Mucosa of rectum (tissue), 2 donors: Measurements from ENCODE around the gene IFITM5.
A peak's percentile ranks its signal among the peaks of the same experiment; 100 is the strongest.

Experiments
- H3K27ac ChIP-seq, 2 donors: one replicate each; pipeline ENCODE4 v1.7.0; 2013; ENCODE audit warnings: inconsistent platforms in 2 of 2, low read depth in 2 of 2, low read length in 2 of 2
- H3K27me3 ChIP-seq, 2 donors: one replicate each; pipeline ENCODE4 v1.7.0; 2013; ENCODE audit warnings: low read length in 2 of 2; ENCODE audit not compliant: control insufficient read depth in 2 of 2, insufficient read depth in 2 of 2
- H3K36me3 ChIP-seq, 2 donors: one replicate each; pipeline ENCODE4 v1.7.0; 2013; ENCODE audit warnings: low read length in 2 of 2; ENCODE audit not compliant: control insufficient read depth in 2 of 2, insufficient read depth in 2 of 2
- H3K4me1 ChIP-seq, 2 donors: one replicate each; pipeline ENCODE4 v1.7.0; 2013; ENCODE audit warnings: low read length in 2 of 2, mild to moderate bottlenecking in 1 of 2; ENCODE audit not compliant: control insufficient read depth in 2 of 2, insufficient read depth in 2 of 2
- H3K4me3 ChIP-seq, 2 donors: one replicate each; pipeline ENCODE4 v1.7.0; 2013; ENCODE audit warnings: low read length in 2 of 2
- H3K9ac ChIP-seq, 2 donors: one replicate each; pipeline ENCODE4 v1.7.0; 2013; ENCODE audit warnings: low read length in 2 of 2, low read depth in 1 of 2, mild to moderate bottlenecking in 1 of 2
- H3K9me3 ChIP-seq, 2 donors: one replicate each; pipeline ENCODE4 v1.7.0; 2013; ENCODE audit warnings: low read length in 2 of 2; ENCODE audit not compliant: control insufficient read depth in 2 of 2
- donor health status: healthy.
- donor health status: Normal muscosa, but diverticular disease.

The IFITM5 gene

DNA sequence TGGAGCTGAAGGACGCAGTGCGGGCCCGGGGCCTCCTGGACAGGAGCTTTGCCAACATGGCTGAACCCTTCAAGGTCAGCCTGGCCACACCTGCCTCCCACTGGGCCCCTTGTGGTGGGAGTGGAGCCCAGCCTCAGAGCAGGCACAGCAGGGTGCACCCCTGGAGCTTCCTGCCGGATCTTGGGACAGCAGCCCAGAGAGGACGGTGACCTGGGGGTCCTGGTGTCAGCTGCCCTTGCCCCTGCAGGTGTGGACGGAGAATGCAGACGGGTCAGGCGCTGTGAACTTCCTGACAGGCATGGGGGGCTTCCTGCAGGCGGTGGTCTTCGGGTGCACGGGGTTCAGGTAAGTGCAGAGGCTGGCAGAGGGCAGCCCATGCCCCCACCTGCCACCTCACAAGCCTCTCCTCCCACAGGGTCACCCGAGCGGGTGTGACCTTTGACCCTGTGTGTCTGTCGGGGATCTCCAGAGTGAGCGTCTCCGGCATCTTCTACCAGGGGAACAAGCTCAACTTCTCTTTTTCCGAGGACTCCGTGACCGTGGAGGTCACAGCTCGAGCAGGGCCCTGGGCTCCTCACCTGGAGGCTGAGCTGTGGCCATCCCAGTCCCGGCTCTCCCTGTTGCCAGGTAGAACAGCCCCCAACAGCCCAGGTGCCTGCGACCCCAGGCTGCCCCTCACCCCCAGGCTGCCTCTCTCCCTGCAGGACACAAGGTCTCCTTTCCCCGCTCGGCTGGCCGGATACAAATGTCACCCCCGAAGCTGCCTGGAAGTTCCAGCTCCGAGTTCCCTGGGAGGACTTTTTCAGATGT, 5.3 kb downstream of the IFITM5 start:
- Histone ChIP-seq H3K4me1 (peaks cover 6% of the 10 kb centered on the region in 2 donors), H3K9me3 (no peaks in the 10 kb centered on the region), H3K27me3 (peaks cover 5 to 6% of the 10 kb centered on the region in 2 donors), H3K36me3 (no peaks in the 10 kb centered on the region), H3K9ac (no peak overlapping the region), H3K4me3 (no peak overlapping the region), H3K27ac (no peak overlapping the region)

DNA sequence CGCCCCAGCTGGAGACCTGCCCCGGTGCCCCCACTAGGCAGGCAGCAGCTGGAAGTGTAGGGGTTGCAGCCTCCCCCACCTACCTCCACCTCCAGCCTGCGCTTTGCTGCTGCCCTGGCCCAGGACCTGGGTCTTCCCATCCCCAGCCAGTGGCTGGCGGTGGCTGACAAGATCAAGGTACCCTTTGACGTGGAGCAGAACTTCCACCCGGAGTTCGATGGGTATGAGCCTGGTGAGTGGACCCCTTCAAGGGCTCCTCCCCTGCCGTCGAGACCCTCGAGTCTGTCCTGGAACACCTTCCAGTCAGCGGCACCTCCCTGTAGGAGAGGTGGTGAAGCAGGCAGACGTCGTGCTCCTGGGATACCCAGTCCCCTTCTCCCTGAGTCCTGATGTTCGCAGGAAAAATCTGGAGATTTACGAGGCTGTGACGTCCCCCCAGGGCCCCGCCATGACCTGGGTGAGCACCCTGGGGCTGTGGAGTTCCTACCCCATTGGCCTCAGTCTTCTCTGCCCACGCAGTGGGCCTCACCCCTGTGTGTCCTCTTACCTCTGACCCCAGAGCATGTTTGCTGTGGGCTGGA, 6.0 kb downstream of the IFITM5 start:
- Histone ChIP-seq H3K27ac (no peak overlapping the region), H3K4me1 (peaks cover 7% of the 10 kb centered on the region in 2 donors)

DNA sequence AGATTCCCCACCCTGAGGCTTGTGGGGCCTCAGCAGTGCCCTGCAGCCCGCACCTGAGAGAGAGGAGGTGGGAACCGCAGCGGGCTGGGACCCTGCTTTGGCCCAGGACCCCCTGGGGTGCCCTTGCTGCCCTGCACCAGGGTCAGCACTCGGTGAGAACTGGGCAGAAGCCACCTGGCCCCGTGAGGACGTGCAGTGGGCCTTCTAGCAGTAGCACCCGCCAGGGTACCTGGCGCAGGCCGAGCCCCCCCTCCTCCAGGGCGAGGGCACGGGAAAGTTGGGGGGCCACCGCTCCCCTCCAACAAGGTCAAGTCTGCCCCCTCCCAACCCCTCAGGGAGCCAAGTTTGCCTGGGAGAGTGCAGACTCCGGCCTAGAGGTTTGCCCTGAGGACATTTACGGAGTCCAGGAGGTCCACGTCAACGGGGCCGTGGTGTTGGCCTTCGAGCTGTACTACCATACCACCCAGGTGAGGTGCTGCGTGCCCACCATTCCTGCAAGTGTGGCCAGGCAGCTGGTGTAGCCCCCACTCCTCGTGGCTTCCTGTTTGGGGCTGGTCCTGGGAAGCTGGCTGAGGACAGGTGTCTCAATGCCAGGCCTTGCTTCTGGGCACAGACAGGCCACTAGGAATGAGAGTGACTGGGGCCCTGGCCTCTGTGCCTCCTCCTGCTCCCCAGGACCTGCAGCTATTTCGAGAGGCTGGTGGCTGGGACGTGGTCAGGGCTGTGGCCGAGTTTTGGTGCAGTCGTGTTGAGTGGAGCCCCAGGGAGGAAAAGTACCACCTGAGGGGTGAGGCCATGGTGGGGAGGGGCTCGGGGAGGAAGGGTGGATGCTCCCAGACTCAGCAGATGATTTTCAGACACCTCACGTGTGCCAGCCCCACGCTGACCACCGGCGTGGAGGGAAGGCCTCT, 6.9 kb downstream of the IFITM5 start:
- no peak overlapping the region for H3K4me3 ChIP-seq
- H3K27me3 ChIP-seq, result peaks cover 2 to 10% of the 10 kb centered on the region in 2 donors
- no peaks in the 10 kb centered on the region for H3K9me3 ChIP-seq
- no peaks in the 10 kb centered on the region for H3K36me3 ChIP-seq
- H3K9ac ChIP-seq, result no peak overlapping the region
- no peak overlapping the region for H3K27ac ChIP-seq
- H3K4me1 ChIP-seq, result peaks cover 12 to 14% of the 10 kb centered on the region in 2 donors

More for the DNA sequence above, 6.0 kb downstream of the IFITM5 start:
- H3K9me3 ChIP-seq, result no peaks in the 10 kb centered on the region
- peaks cover 5 to 7% of the 10 kb centered on the region in 2 donors for H3K27me3 ChIP-seq
- H3K9ac ChIP-seq, result no peak overlapping the region
- H3K4me3 ChIP-seq, result no peak overlapping the region
- H3K36me3 ChIP-seq, result no peaks in the 10 kb centered on the region

DNA sequence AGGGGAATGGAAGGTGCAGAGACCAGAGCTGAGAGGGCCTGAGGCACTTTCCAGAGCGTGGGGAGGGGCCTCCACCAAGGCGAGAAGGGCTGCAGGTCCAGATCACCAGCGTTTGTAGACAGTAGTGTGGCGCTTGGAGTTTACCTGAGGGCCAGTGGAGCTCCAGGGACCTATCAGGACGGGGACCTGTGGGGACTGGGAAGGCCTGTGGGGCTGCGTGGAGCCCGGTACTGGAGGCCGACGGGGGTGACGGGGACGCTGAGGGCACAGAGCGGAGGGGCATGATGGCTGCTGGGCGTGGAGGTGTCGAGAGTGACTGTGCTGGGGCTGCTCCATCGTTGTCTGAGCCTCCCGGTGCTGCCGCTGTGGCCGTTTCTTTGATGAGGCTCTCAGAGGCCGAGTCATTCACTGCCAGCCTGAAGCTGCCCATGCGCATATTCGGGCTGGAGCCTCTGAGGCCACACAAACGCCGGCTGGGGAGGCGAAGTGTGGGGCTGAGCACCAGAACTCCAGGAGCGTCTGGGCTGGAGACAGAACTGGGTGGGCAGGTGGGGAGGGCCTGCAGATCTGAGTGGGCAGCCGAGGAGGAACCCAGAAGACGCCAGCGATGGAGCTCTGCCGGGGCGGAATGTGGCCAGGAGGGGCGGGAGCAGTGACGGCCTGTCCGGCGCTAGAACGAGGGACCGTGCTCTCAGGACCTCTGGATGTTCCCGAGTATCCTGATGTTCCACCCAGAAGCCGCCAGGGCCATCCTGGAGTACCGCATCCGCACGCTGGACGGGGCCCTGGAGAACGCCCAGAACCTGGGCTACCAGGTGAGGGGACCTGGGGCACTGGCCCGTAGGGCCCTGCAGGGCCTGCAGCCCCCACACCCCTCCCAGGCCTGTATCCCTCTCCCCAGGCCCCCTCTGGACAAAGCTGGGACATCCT, 7.8 kb downstream of the IFITM5 start:
- H3K27ac ChIP-seq, result no peak overlapping the region
- no peak overlapping the region for H3K9ac ChIP-seq
- peaks cover 12 to 17% of the 10 kb centered on the region in 2 donors for H3K4me1 ChIP-seq
- H3K9me3 ChIP-seq, result no peaks in the 10 kb centered on the region
- H3K36me3 ChIP-seq, result no peaks in the 10 kb centered on the region
- no peak overlapping the region for H3K4me3 ChIP-seq
- H3K27me3 ChIP-seq, result peaks cover 4 to 14% of the 10 kb centered on the region in 2 donors

DNA sequence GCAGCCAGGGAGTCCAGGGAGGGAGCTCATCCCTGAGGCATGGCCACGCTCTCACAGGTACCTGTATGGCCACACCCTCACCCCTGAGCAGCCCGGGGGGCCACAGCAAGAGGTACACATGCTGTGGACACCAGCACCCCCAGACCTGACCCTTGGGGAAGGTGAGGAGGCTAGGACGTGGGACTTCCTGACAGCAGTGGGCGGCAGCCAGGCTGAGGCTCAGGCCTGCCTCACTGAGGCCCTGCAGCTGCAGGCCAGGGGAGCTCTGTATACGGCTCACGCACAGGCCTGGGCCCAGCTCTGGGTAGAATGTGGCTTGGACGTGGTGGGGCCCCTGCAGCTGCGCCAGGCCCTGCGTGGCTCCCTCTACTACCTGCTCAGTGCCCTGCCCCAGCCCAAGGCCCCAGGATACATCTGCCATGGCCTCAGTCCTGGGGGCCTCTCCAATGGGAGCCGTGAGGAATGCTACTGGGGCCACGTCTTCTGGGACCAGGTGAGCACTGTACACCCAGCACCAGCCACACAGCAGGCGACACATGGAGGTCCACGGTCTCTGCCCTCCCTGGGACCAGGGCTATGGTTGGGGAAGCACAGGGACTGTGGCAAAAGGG, 8.6 kb downstream of the IFITM5 start:
- Histone ChIP-seq H3K27me3 (peaks cover 4 to 20% of the 10 kb centered on the region in 2 donors), H3K4me3 (no peak overlapping the region), H3K4me1 (peaks cover 12 to 17% of the 10 kb centered on the region in 2 donors), H3K9me3 (no peaks in the 10 kb centered on the region), H3K27ac (no peak overlapping the region), H3K9ac (no peak overlapping the region), H3K36me3 (no peaks in the 10 kb centered on the region)

DNA sequence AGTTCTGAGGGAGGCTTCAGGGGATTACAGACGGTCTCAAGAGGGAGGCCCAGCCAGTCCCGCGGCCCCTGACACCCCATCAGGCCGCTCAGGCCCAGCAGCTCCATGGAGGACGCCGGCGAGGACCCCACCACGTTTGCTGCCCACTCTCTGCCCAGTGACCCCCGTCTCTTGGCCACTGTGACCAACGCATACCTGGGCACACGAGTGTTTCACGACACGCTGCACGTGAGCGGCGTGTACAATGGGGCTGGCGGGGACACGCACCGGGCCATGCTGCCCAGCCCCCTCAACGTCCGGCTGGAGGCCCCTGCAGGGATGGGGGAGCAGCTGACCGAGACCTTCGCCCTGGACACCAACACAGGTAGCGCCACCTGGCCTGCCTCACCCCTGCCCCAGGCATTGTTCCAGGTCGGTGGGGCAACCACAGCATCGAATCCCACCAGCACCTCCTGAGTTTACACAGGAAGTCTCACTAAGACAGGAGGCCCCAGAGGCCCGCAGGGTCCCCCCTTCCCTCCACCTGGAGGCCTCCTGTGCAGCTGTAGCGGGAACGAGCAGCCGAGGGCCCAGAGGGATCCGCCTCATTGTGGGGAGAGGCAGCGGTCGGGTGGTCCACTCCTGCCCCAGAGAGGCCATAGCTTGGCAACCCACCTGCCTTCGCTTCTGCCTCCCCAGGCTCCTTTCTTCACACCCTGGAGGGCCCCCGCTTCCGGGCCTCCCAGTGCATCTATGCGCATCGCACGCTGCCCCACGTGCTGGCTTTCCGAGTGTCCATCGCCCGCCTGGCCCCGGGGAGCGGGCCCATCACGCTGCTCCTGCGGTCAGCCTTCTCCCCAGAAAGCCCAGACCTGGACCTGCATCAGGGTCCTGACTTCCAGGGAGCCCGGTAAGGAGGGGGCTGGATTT, 9.4 kb downstream of the IFITM5 start:
- H3K27me3 ChIP-seq, result peaks cover 4 to 23% of the 10 kb centered on the region in 2 donors
- peak overlapping the region in 1 of 2 donors; percentile 33 for H3K9ac ChIP-seq
- H3K27ac ChIP-seq, result peak overlapping the region in 1 of 2 donors; percentile 16
- peaks cover 12 to 17% of the 10 kb centered on the region in 2 donors for H3K4me1 ChIP-seq
- H3K9me3 ChIP-seq, result no peaks in the 10 kb centered on the region
- no peaks in the 10 kb centered on the region for H3K36me3 ChIP-seq
- peak overlapping the region; percentile 30 to 41 for H3K4me3 ChIP-seq

DNA sequence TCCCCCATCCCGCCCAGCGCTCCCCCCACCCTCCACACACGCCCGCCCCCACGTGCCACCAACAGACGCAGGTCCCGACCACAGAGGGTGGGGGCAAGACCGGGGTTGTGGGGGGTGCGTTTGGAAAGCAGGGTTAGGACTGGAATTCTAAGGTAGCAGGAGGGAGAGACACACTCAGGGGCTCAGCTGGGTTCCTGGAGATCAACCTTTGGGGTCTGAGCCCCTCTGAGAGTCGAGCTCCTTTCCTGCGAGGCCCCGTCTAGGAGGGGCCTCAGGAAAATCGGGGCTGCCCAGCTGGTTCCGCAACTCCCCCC, 10.0 kb downstream of the IFITM5 start:
- peaks cover 4 to 23% of the 10 kb centered on the region in 2 donors for H3K27me3 ChIP-seq
- peak overlapping the region in 1 of 2 donors; percentile 33 for H3K9ac ChIP-seq
- peak overlapping the region; percentile 30 to 41 for H3K4me3 ChIP-seq

DNA sequence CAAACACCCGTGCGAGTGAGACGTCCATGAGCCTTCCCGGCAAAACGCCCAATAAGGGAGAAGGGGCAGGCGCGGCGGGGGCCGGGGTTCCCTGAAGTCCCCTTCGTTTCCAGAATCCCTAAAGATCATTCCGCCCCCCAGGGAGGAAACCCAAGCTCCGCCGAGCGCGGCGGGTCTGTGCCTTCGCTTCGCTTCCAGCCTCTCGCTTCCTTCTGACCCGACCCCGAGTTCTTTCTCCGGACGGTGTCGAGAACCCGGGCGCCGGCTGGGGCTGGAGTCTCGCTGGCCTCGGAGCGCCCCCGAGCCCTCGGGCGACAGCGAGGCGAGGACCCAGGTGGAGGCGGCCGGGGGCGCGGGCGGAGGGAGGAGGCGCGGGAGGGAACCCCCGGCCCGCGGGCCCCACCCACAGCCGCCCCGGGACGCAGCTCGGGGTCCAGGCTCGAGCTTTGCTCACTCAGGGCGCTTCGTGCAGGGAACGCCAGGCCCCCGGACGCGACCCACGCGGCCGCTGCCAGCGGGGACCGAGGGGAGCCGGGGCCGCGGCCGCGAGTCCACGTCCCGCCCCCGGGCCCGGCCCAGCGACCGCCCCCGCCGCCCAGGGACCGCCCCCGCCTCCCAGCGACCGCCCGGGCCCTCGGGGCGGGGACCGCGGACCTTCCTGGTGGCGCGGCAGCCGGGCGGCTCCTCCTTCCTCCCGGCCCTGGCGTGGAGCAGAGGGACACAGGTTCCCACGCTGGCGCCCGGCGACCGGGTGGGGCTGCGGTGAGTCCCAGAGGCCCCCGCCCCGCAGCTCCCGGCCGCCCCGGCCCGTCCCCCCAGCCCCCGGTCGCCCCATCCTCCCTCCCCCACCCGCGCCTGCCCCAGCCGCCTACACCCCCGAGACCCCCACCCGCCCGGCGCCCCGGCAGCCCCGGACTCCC, 10.6 kb downstream of the IFITM5 start, which contains the start of gene PGGHG:
Gene PGGHG, plus strand, starts transcription at position 649 of the 920 bp plus-strand sequence. CDS start 691 bp downstream, outside the sequence.
- H3K4me3 ChIP-seq, result peak within 1 kb of the TSS; percentile 45 to 73
- H3K9me3 ChIP-seq, result no peaks in the 10 kb centered on the region
- no peaks in the 10 kb centered on the region for H3K36me3 ChIP-seq
- peaks cover 6 to 27% of the 10 kb centered on the region in 2 donors for H3K27me3 ChIP-seq
- H3K4me1 ChIP-seq, result peaks cover 12 to 17% of the 10 kb centered on the region in 2 donors
- peak within 1 kb of the TSS; percentile 63 for H3K9ac ChIP-seq
- H3K27ac ChIP-seq, result peak within 1 kb of the TSS in 1 of 2 donors; percentile 67

More for the DNA sequence above, 10.0 kb downstream of the IFITM5 start:
- H3K36me3 ChIP-seq, result no peaks in the 10 kb centered on the region
- no peaks in the 10 kb centered on the region for H3K9me3 ChIP-seq
- no peak overlapping the region for H3K27ac ChIP-seq
- H3K4me1 ChIP-seq, result peaks cover 12 to 17% of the 10 kb centered on the region in 2 donors
